Measurements from ENCODE around the gene KLHL10. TPM values are rescaled to one million over a fixed set of nuclear protein-coding genes. Genes with fewer than 3 reads are reported as not detected.

The KLHL10 gene
- total RNA-seq, 1 donor from 2014 or later, result not detected

DNA sequence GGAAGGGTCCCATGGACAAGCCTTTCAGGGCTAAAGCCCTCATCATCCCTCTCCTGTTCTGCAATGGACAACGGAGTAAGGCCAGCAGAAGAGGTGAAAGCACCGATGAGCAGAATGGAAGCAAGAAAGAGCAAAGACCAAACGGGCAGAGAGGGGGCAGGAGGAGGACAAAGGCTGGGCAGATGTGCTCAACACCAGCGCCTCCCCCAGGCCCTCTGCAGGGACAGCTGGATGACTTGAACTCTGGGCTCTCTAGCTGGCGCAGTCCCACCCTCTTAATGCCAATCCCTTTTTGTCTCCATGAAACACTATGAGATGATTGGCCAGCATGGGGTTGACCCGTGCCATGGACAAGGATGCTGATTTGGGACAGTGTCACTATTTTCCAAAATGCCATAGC, 59.1 kb downstream of the KLHL10 start:
- Histone ChIP-seq H3K4me1 (peaks cover 2 to 4% of the 10 kb centered on the region in 2 donors), H3K4me3 (no peak overlapping the region), H3K9me3 (no peaks in the 10 kb centered on the region), H3K36me3 (peaks cover 56 to 88% of the 10 kb centered on the region in 2 donors), H3K27me3 (no peaks in the 10 kb centered on the region), H3K27ac (no peak overlapping the region)
- DNase-seq (ENCODE audit: low spot score in 2 of 2), result no peak
- intact Hi-C loops (cut with DNase I), result no loop called here
- TF ChIP-seq, protein P1, sequence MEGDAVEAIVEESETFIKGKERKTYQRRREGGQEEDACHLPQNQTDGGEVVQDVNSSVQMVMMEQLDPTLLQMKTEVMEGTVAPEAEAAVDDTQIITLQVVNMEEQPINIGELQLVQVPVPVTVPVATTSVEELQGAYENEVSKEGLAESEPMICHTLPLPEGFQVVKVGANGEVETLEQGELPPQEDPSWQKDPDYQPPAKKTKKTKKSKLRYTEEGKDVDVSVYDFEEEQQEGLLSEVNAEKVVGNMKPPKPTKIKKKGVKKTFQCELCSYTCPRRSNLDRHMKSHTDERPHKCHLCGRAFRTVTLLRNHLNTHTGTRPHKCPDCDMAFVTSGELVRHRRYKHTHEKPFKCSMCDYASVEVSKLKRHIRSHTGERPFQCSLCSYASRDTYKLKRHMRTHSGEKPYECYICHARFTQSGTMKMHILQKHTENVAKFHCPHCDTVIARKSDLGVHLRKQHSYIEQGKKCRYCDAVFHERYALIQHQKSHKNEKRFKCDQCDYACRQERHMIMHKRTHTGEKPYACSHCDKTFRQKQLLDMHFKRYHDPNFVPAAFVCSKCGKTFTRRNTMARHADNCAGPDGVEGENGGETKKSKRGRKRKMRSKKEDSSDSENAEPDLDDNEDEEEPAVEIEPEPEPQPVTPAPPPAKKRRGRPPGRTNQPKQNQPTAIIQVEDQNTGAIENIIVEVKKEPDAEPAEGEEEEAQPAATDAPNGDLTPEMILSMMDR (IDR thresholded peaks at IDR 0.05), result no peak

Other genes starting within 250 kb of the KLHL10 start
- 31.9 TPM for gene KRT16, start 225.1 kb upstream of the KLHL10 start, total RNA-seq
- 14.8 TPM for gene KRT17, start 213.2 kb upstream of the KLHL10 start, total RNA-seq
- gene EIF1, start 148.9 kb upstream of the KLHL10 start, total RNA-seq, result 102 TPM
- gene GAST, start 125.5 kb upstream of the KLHL10 start, total RNA-seq, result not detected
- gene HAP1, start 103.2 kb upstream of the KLHL10 start, total RNA-seq, result not detected
- 47.9 TPM for gene JUP, start 51.1 kb upstream of the KLHL10 start, total RNA-seq
- 61.4 TPM for gene P3H4, start 25.9 kb upstream of the KLHL10 start, total RNA-seq
- gene FKBP10, start 24.8 kb upstream of the KLHL10 start, total RNA-seq, result 388 TPM
- gene NT5C3B, start 1.6 kb upstream of the KLHL10 start, total RNA-seq, result 36.7 TPM
- gene KLHL11, start 27.6 kb downstream of the KLHL10 start, total RNA-seq, result 8.9 TPM
- 64.4 TPM for gene ACLY, start 81.1 kb downstream of the KLHL10 start, total RNA-seq
- not detected for gene ODAD4, start 92.8 kb downstream of the KLHL10 start, total RNA-seq
- 72.9 TPM for gene CNP, start 129.0 kb downstream of the KLHL10 start, total RNA-seq
- 79.7 TPM for gene DNAJC7, start 179.6 kb downstream of the KLHL10 start, total RNA-seq
- gene NKIRAS2, start 182.3 kb downstream of the KLHL10 start, total RNA-seq, result 63.6 TPM
- 0.21 TPM for gene C17orf113, start 212.8 kb downstream of the KLHL10 start, total RNA-seq

Data from ascending aorta (tissue), 2 donors.